Dermis microvascular lymphatic vessel endothelial cell (primary cell): ENCODE results near the gene RPUSD3. TPM values are rescaled to one million over a fixed set of nuclear protein-coding genes. Genes with fewer than 3 reads are reported as not detected.
"Not testable (repeated sequence)": the region's sequence is repeated elsewhere in the genome, so short reads cannot be mapped to it uniquely, and the experiment has no call there.

Experiments
- DNase-seq, 2 donors: peaks; one replicate each; pipeline versions ENCODE4 v3.0.0 to v3.0.0-alpha.2; 2010; ENCODE audit warnings: low read depth in 2 of 2
- total RNA-seq: library from RNA; depleted of rRNA; stranded (reverse); fragments of >200 nt; gene quantifications from 2 replicates; pipeline ENCODE4 v1.2.1, GENCODE V29; 2014

The RPUSD3 gene, protein sequence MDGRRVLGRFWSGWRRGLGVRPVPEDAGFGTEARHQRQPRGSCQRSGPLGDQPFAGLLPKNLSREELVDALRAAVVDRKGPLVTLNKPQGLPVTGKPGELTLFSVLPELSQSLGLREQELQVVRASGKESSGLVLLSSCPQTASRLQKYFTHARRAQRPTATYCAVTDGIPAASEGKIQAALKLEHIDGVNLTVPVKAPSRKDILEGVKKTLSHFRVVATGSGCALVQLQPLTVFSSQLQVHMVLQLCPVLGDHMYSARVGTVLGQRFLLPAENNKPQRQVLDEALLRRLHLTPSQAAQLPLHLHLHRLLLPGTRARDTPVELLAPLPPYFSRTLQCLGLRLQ
- total RNA-seq, result 16.7 and 22.6 TPM in 2 replicates

DNA sequence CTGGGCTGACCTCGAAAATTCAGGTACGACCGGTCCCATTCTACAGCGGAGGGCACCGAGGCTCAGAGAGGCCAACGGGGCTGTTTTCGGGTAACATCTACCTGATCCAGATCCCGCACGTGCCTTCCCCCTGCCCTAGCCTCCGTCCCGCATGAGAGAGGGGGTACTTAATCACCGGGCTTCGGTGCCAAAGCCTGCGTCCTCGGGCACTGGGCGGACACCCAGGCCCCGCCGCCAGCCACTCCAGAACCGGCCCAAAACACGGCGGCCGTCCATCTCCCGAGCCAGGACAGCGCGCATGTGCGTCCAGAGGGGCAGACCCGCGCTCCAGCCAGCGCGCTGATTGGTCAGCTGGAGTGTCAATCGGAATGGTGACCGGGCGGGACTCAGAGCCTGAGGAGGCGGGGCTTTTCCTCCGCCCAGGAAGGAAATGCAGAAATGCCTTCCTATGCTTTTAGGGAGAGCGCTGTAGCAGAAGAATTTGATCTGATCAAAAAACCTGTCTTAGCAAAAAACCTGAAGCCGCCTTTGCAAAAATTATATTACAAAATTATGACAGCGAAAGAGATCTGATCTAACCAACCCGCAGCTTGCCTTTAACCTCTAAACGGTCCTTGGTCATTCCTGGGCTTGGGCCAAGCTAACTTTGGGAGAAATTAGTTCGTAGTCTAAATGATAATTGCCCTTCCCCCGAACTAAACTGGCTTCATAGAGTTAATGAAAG lies at the start of gene RPUSD3:
Gene RPUSD3, minus strand, starts transcription at position 294 of the 724 bp plus-strand sequence. Its CDS starts 18 bp downstream, at position 276.
- DNase-seq, result peak; percentile 91 to 94

DNA sequence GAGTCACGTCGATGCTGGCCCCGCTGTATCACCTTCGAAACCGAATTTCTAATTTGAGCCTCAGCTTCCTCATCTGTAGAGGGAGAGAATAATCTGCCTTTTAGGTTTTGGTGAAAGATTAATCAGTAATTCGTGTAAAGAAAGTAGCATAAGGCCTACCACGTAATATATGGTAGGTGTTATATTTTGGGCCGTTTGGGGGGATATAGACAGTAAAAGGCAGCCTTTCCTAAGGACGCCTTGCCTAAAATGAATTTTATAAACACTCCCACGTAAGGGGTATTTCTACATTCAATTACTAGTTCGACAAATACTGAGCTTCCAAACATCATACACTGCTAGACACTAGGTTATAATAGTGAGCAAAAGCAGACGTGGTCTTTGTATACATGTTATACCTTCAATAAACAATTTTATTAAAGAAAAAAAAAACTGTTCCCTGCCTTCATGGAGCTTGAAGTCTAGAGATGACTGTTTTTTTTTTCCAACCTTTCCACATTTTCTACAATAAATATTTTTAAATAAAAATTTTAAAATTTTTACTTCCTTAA lies 47.3 kb upstream of the RPUSD3 start:
- no peak for DNase-seq

DNA sequence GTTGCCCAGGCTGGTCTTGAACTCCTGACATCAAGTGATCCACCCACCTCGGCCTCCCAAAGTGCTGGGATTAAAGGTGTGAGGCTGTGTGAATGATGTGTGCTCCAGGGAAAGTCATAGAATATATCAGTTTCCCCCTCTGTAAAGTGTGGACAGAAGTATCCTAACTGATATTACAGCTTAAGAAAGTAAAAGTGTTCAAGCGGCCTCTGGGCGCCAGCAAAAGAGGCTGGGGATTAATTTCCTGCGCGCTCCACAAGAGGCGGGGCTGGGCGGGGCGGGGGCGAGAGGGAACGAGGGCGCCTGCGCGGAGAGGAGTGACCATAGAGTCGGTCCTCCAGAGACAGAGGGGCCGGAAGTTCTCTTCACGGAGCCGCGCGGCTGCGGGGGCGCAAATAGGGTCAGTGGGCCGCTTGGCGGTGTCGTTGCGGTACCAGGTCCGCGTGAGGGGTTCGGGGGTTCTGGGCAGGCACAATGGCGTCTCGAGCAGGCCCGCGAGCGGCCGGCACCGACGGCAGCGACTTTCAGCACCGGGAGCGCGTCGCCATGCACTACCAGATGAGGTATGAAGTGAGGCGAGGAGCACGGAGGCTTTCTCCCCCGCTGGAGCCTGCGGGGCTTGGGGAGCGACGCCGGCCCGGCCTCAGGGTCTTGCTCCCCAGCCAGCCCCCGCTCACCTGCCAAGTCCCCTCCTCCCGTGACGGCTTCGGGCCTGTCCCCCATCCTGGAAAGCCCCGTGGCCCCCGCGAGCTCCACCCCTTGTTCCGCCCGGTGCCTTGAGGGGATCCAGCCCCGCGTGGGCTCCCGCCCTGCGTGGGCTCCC lies 46.7 kb upstream of the RPUSD3 start, which contains the start of gene JAGN1:
Gene JAGN1, plus strand, starts transcription at position 362 of the 823 bp plus-strand sequence. Its CDS starts 113 bp downstream, at position 475.
- DNase-seq, result peak; percentile 68 to 92

DNA sequence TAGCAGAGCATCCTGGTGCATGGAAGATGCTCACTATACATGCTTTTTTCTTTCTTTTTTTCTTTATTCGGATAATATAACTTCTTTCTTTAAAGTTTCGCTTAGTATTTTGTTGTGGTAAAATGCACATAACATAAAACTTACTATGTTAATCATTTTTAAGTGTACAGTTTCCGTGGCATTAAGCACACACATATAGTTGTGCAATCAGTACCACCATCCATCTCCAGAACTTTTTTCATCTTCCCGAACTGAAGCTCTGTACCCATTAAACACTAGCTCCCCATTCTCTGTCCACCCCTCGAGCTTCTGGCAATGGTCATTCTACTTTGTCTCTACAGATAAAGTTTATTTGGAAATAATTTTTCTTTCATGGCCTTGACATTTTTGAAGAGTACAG lies 45.6 kb upstream of the RPUSD3 start:
- no peak for DNase-seq

DNA sequence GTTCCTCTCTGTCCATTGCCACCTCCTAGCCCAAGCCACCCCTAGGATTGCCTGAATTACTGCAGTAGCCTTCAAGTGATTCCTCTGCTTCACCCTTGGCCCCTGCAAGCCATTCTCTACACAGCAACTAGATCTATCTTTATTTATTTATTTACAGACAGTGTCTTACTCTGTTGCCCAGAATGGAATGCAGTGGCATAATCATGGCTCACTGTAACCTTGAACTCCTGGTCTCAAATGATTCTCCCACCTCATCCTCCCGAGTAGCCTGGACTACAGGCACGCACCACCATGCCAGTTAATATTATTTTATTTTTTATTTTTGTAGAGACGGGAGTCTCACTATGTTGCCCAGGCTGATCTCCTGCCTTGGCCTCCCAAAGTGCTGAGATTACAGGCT lies 44.7 kb upstream of the RPUSD3 start:
- no peak for DNase-seq

DNA sequence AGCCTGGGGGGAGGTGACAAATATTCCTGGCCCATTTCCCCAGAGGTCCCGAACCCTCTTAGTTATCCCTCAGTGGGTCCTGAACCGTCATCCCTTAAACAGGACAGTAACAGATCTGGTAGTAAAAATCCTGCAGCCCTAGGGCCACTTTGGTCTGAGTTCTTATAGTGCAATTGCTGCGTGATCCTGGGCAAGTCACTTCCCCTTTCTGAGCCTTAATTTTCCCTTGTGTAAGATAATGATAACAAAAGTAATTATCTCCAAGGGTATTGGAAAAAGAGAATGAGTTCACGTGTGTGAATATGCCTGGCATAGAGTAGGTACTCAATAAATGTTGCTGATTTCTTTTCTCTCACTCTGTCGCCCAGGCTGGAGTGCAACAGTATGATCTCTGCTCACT lies 43.7 kb upstream of the RPUSD3 start:
- DNase-seq, result no peak

DNA sequence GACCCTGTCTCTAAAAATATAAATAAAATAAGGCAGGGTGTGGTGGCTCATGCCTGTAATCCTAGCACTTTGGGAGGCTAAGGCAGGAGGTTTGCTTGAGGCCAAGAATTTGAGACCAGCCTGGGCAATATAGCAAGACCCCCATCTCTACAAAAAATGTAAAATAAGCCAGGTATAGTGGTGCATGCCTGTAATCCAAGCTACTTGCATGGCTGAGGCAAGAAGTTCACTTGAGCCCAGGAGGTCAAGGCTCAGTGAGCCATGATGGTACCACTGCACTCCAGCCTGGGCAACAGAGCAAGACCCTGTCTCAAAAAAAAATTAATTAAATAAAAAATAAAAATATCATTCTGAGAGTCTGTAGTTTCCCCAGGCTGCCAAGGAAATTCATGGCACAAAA lies 42.5 kb upstream of the RPUSD3 start:
- DNase-seq, result no peak

DNA sequence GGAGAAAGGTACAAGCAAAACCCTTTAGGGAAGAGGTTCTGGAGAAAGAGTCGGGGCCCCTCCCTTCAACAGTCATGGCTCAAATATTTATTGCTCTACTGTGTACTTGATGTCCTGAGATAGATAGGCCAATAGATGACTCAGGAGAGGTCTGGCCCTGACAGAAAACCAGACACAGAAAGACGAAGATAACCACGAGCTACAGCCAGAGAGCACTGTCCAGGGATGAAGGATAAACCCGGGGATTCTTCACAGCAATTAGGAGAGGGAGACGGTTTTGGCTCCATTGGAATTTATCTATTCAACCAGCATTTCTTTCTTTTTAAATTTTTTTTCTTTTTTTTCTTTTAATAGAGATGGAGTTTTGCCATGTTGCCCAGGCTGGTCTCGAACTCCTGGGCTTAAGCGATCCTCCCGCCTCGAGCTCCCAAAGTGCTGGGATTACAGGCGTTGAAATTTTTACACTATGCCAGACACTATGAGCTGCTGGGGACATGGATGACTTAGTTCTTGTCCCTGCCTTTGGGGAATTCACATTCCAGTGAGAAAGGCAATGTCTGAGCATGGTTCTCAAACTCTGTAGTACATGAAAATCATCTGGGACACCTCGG lies 40.9 kb upstream of the RPUSD3 start:
- DNase-seq, result peak in 1 of 2 donors; percentile 25

DNA sequence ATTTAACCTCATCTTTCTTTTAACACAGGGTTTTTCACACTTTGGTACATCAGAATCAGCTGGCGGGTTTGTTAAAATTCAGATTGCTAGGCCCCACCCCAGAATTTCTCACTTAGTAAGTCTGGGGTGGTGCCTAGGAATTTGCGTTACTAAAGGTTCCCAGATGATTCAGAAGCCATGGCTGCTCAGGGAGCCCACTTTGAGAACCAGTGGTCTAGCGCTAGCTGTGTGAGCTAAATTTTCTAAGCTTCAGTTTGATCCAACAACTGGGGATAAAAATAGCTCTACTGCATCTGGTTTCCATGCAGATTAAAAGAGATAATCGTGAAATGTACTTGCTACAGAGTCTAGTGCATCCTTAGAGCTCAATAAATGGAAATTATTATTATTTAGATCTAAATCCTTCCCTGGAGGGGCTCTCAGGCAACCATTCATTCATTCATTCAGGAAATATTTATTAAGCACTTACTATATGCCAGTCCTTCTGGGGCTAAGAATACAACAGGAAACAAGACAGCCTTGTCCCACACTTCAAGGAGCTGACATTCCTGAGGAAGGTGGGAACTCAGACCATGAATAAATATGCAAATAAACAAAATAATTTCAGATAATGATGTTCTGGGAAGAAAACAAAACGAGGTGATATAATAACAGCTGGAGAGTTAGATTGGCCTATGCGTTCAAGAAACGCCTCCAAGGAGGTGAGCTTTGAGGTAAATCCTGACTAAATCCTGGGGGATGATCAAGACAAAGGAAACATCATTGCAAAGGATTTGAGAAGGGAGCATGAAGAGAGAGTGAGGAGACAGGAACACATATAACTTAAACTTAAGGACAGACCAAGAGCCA lies 40.1 kb upstream of the RPUSD3 start:
- DNase-seq, result no peak

DNA sequence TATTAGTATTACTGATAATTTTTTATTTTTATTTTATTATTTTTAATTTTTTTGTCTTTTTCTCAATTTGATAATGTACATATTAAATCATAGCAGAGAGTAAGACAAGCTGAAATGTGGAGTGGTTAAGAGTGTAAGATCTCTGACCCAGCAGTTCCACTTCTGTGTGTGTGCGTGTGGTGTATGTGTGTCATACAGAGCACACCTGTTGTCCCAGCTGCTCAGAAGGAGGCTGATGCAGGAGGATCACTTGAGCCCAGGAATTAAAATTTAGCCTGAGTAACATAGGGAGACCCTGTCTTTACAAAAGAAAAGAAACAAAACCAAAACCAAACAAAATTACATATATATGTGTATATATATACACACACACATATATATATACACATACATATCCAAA lies 37.6 kb upstream of the RPUSD3 start:
- DNase-seq, result no peak

DNA sequence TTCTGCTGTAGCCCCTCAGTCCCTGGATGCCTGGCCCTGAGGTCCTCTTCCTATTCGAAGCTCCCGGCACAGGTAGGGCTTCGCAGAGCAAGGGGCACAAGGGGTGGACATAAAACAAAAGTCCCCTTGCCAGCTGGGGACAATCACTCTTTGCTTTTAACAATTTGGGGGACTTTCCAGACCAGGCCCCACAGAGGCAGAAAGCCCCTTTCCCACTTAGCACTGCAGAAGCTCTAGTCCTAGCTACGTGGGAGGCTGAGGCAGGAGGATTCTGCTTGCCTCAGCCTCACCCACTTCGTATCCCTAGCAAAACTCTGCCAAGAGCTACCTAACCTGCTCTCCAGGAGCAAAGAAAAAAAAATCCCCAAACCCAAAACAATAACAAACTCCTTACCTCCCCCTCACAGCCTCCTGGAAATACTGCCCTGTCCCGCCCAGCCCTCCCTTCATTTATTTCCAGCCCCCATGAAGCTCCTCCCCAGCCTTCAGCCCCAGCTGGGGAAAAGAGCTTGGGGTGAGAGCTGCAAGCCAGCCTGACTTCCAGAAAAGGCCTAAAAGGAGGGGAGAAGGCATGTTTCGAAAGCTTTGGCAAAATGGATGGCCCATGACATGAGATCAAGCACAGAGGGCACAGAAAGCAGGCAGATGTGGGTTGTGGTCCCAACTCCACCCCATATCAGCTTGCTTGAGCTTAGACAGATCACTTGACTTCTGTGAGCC lies 36.2 kb upstream of the RPUSD3 start, which contains the start of gene CIDEC:
Gene CIDEC, minus strand, starts transcription at position 424 of the 720 bp plus-strand sequence. CDS start 1,767 bp downstream, outside the sequence.
- no peak for DNase-seq

DNA sequence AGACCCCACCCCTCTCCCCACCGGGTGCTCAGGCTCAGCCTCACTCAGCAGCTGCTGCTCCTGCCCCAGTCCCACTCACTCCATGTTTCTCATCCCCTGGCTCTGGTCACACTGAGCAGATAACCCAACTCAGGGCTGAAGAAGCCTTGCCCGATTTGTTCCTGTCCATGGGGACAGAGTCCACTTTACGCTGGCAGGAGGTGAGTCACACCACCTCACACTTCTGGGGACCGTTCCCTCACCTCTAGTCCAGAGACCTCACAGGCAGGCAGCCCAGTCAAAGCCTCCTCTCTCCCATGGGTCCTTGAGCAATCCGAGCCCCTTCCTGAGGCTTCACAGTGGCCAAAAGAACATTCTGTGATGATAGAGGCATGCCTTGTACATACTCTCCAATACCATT lies 34.9 kb upstream of the RPUSD3 start:
- DNase-seq, result no peak

DNA sequence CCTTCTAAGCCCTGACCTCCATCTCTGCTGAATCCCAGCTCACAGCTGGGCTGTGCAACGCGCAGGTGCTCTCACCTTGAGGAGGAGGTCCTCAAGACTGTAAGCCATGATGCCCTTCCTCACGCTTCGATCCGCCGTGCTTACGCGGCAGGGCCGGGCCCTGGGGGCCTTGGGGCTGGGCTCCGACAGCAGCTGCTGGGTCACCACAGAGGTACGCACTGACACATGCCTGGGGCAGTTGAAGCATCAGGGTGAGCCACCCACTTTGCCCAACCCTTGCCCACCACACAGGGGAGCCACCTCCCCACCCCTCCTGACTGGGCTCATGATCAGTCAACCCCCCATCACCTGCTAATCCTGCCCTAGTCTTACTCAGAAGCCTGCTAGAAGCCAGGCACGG lies 33.2 kb upstream of the RPUSD3 start:
- no peak for DNase-seq

DNA sequence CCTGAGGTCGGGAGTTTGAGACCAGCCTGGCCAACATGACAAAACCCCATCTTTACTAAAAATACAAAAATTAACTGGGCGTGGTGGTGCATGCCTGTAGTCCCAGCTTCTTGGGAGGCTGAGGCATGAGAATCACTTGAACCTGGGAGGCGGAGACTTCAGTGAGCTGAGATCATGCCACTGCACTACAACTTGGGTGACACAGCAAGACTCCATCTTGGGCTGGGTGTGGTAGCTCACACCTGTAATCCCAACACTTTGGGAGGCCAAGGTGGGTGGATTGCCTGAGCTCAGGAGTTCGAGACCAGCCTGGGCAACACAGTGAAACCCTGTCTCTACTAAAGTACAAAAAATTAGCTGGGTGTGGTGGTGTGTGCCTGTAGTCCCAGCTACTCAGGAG lies 32.4 kb upstream of the RPUSD3 start:
- not testable (repeated sequence) for DNase-seq

DNA sequence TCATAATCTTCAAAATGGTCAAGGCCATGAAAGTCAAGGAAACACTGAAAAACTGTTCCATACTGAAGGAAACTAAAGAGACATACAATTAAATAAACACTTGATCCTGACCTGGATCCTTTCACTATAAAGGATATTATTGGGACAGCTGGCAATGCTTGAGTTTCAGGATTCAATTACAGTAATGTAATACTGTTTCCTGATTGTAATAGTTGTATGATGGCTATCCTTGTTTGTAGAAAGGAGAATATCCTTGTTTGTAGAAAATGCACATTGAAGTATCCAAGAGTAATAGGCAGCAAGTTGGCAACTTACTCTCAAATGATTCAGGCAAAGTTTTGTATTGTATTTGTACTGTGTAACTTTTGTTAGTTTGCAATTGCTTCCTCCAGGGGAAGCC lies 31.6 kb upstream of the RPUSD3 start:
- no peak for DNase-seq

DNA sequence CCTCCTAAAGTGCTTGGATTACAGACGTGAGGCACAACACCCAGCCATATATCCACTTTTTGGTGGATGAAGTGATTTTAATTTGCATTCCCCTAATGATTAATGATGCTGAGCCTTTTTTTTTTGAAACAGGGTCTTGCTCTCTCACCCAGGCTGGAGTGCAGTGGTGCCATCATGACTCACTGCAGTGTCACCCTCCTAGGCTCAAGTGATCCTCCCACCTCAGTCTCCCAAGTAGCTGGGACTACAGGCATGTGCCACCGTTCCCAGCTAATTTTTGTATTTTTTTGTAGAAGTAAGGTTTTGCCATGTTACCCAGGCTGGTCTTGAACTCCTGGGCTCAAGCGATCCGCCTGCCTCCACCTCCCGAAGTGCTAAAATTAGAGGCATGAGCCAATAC lies 28.3 kb upstream of the RPUSD3 start:
- DNase-seq, result not testable (repeated sequence)

DNA sequence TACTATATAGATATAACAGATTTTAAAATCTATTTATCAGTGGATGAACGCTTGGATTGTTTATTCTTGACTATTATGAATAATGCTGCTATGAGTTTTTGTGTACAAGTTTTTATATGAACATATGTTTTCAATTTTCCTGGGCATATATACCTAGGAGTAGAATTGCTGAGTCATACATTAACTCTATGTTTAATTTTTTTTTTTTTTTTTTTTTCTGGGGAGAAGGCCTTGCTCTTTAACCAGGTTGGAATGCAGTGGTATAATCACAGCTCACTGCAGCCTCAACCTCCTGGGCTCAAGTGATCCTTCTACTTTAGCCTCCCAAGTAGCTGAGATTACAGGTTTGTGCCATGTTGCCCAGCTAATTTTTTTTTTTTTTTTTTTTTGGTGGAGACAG lies 27.2 kb upstream of the RPUSD3 start:
- no peak for DNase-seq

DNA sequence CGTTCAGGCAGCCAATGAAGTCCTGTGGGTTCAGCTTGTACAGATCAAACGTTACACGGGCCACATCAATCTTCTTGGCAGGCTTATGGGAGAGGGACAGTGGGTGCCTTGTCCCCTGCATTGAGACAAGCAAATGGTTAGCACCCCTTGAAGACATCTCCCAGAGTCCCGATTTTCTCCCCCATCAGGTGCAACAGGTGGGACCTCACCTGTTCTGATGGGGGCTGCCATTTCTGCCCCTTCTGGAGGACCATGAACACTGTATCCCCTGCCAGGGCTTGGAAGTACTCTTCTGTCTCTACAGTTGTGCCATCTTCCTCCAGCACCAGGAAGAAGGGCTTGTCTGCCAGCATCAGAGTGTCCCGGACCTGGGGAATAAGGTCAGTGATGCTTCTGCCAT lies 26.1 kb upstream of the RPUSD3 start:
- DNase-seq, result no peak

DNA sequence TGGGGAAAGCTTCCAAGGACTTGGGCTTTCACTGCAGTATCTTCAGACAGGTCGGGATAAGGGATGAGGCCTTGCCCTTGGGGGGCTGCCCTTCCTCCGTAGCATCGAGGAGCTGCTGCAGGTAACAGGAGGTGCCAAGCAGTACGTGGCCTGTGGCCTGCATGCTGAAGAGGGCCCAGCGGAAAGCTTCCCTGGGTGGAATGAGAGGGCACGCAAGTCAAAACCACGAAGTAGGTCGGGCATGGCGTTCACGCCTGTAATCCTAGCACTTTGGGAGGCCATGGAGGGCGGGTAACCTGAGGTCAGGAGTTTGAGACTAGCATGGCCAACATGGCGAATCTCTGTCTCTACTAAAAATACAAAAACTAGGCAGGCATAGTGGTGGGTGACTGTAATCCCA lies 23.3 kb upstream of the RPUSD3 start:
- no peak for DNase-seq

DNA sequence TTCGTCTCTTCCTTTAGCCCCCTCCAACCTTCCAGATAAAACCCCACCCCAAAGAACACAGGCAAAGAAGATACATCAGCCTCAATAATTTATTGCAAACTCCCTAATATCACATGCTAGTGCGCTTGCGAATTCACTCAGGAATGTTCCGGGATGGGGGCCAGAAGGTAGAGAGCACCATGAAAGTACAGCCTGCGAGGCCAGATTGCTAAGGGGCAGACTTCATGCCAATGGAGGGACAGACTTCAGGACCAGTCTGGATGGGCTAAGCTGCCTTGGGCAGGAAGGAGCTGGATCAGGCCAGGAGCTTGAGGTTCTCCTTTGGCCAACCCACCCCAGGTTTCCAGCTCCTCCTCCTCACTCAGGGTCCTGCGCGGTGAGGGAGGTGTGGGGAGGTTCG lies 22.8 kb upstream of the RPUSD3 start:
- no peak for DNase-seq
